Prostate gland (tissue), 2 donors: ENCODE results near the gene PIK3C2G. TPM values are rescaled to one million over a fixed set of nuclear protein-coding genes. Genes with fewer than 3 reads are reported as not detected.
"Not testable (repeated sequence)": the region's sequence is repeated elsewhere in the genome, so short reads cannot be mapped to it uniquely, and the experiment has no call there.

Experiments used
- DNase-seq: peaks from one replicate; pipeline ENCODE4 v3.0.0-alpha.2; 2019; ENCODE audit warnings: low spot score
- H3K27ac ChIP-seq, 2 donors: fragments of 200-600 bp; sonication (generic); 2 replicates each; pipeline ENCODE4 v1.5.1; 2017 to 2019
- H3K27me3 ChIP-seq: fragments of 200-600 bp; sonication (generic); replicated peaks from 2 replicates; pipeline ENCODE4 v1.5.1; 2019; ENCODE audit not compliant: insufficient read depth
- H3K36me3 ChIP-seq, 2 donors: fragments of 200-600 bp; sonication (generic); 1 replicate in 1 of 2; 2 replicates in 1 of 2; pipeline versions ENCODE4 v1.5.1 to v1.8.1; 2017 to 2019
- H3K4me1 ChIP-seq: fragments of 200-600 bp; sonication (generic); replicated peaks from 2 replicates; pipeline ENCODE4 v1.5.1; 2019
- H3K4me3 ChIP-seq, 2 donors: fragments of 200-600 bp; sonication (generic); 2 replicates each; pipeline ENCODE4 v1.5.1; 2017 to 2019
- H3K9me3 ChIP-seq: fragments of 200-600 bp; sonication (generic); 2 replicates; pipeline ENCODE4 v1.5.1; 2017
- POLR2A ChIP-seq: fragments of 450-650 bp; IDR thresholded peaks from one replicate; pipeline ENCODE4 v1.6.1; 2016; ENCODE audit warnings: antibody characterized with exemption, mild to moderate bottlenecking
- POLR2AphosphoS5 ChIP-seq: sonication (generic); formaldehyde crosslinking; IDR thresholded peaks from one replicate; pipeline ENCODE4 v1.6.1; 2017; ENCODE audit warnings: antibody characterized with exemption
- WGBS: methylation state at CpG from one replicate; pipeline ENCODE4 v1.1.5; 2018; 5-methylcytosine and 5-hydroxymethylcytosine counted together
- intact Hi-C: fragments of 100-400 bp; cut with DNase I; formaldehyde crosslinking; loops from one replicate; pipeline ENCODE4 v1.14.2; 2022
- total RNA-seq, 2 donors: library from RNA; depleted of rRNA; stranded (reverse); fragments of >200 nt; gene quantifications; one replicate each; pipeline ENCODE4 v1.1.0, GENCODE V29; 2016
- TF ChIP-seq, protein P1 (sequence below), 4 experiments: fragments of 200-600 bp in 2 of 4; fragments of 450-650 bp in 2 of 4; sonication (generic) in 2 of 4; IDR thresholded peaks; 1 replicate in 3 of 4; 2 replicates in 1 of 4; pipeline ENCODE4 v1.5.1; 2016 to 2019; ENCODE audit warnings: antibody characterized with exemption in 4 of 4, mild to moderate bottlenecking in 2 of 4, moderate library complexity in 2 of 4

The PIK3C2G gene
- total RNA-seq, 2 donors from 2014 or later = 1.4 to 2.1 TPM

DNA sequence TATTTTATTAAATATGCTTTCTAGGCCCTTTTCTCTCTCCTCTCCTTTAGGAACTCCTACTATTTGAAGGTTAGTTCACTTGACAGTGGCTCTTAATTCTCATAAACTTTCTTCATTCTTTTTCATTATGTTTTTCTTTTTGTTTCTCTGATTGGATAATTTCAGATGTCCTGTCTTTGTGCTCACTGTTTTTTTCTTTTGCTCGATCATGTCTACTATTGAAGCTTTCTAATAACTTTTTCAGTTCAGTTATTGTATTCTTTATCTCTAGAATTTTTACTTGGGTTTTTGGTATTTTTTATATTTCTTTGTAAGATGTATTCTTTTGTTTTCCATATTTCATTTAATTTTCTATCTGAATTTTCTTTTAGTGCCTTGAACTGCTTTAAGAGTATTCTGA is 261.5 kb downstream of the PIK3C2G start:
- H3K9me3 ChIP-seq = no peaks in the 10 kb centered on the region
- no peak for DNase-seq
- TF ChIP-seq POLR2A = no peak
- TF ChIP-seq, protein P1, sequence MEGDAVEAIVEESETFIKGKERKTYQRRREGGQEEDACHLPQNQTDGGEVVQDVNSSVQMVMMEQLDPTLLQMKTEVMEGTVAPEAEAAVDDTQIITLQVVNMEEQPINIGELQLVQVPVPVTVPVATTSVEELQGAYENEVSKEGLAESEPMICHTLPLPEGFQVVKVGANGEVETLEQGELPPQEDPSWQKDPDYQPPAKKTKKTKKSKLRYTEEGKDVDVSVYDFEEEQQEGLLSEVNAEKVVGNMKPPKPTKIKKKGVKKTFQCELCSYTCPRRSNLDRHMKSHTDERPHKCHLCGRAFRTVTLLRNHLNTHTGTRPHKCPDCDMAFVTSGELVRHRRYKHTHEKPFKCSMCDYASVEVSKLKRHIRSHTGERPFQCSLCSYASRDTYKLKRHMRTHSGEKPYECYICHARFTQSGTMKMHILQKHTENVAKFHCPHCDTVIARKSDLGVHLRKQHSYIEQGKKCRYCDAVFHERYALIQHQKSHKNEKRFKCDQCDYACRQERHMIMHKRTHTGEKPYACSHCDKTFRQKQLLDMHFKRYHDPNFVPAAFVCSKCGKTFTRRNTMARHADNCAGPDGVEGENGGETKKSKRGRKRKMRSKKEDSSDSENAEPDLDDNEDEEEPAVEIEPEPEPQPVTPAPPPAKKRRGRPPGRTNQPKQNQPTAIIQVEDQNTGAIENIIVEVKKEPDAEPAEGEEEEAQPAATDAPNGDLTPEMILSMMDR (IDR thresholded peaks at IDR 0.05) = no peak
- TF ChIP-seq POLR2AphosphoS5 = no peak
- H3K36me3 ChIP-seq = no peaks in the 10 kb centered on the region
- no peak overlapping the region for H3K27ac ChIP-seq
- 97% methylated on average over 1 of the region's 1 CpG for WGBS
- intact Hi-C loops = no loop called here
- no peaks in the 10 kb centered on the region for H3K27me3 ChIP-seq
- H3K4me3 ChIP-seq = no peak overlapping the region
- no peaks in the 10 kb centered on the region for H3K4me1 ChIP-seq

DNA sequence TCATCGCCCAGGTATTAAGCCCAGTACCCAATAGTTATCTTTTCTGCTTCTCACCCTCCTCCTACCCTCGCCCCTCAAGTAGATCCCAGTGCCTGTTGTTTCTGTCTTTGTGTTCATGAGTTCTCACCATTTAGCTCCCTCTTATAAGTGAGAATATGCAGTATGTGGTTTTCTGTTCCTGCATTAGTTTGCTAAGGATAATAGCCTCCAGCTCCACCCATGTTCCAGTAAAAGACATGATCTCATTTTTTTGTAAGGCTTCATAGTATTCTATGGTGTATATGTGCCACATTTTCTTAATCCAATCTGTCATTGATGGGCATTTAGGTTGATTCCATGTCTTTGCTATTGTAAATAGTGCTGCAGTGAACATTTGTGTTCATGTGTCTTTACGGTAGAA is 281.2 kb downstream of the PIK3C2G start:
- intact Hi-C loops, H3K27me3 ChIP-seq, H3K27ac ChIP-seq, H3K4me3 ChIP-seq, H3K4me1 ChIP-seq, H3K9me3 ChIP-seq, H3K36me3 ChIP-seq, DNase-seq: not testable (repeated sequence)
- 95% methylated on average over 3 of the region's 3 CpGs for WGBS

DNA sequence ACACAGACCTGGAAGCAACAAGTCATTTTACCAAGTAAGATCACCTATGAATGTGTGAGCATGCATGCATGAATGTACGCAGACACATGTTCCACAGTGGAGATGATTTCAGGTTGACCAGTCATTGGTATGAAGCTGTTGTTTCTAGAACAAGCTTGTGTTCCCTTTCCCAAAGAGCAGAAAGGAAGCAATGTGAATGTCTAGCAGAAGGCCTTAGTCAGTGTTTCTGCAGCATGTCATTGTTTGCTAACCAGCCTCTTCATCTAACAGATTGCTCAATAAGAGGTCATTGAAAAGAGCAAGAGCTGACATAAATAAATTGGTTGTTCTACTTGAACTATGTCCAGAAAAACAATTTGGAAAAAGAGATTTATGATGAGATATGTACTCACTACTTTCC is 285.1 kb downstream of the PIK3C2G start:
- 100% methylated on average over 1 of the region's 1 CpG for WGBS
- no peaks in the 10 kb centered on the region for H3K4me1 ChIP-seq
- H3K27ac ChIP-seq = no peak overlapping the region
- DNase-seq = no peak
- H3K36me3 ChIP-seq = no peaks in the 10 kb centered on the region
- no peaks in the 10 kb centered on the region for H3K9me3 ChIP-seq
- H3K4me3 ChIP-seq = no peak overlapping the region
- TF ChIP-seq POLR2AphosphoS5 = peak; percentile 46
- TF ChIP-seq, protein P1 (IDR thresholded peaks at IDR 0.05) = no peak
- H3K27me3 ChIP-seq = no peaks in the 10 kb centered on the region
- intact Hi-C loops = no loop called here

DNA sequence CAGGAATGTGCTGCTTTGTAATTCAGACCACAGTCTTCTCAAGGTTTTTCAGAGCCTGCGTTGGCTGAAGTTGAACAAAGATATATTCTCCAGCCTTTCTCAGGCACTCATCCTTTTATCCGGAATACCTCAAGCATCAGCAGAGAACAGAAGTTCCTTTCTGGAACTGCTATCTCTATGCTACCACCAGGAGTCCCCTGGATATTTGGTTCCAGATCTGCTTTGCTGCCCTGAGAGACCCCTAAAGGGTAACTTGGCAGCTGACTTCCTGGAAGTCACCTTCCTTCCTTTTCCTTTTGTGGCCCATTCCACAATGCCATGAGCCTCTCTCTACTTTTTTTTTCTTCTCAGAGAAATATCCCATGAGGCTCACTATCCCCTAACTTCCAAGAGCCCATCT is 288.3 kb downstream of the PIK3C2G start:
- no peak for DNase-seq
- Histone ChIP-seq H3K4me3 (no peak overlapping the region), H3K27ac (no peak overlapping the region), H3K4me1 (no peaks in the 10 kb centered on the region), H3K9me3 (no peaks in the 10 kb centered on the region), H3K36me3 (no peaks in the 10 kb centered on the region), H3K27me3 (no peaks in the 10 kb centered on the region)
- no peak for TF ChIP-seq POLR2AphosphoS5
- TF ChIP-seq, protein P1 (IDR thresholded peaks at IDR 0.05) = no peak
- no peak for TF ChIP-seq POLR2A
- WGBS = 84% methylated on average over 2 of the region's 2 CpGs
- intact Hi-C loops = no loop called here

DNA sequence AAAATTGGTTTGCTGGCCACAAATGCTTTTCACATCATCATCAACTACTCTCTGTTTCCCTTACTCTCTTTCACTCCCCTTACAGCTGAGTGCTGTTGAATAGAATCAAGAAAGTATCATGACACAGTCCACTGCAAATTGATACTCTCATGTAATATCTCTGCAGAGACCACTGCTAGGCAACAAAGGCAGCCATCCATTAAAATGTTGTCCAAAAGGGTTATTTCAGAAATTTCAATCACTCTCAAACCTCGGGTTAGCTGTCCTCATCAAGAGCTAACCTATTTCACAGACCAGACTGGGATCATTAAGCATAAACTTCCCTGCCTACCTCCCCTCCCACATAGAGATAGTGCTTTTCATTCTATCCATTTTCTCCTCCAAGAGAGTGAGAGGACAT is 289.8 kb downstream of the PIK3C2G start:
- Histone ChIP-seq H3K9me3 (no peaks in the 10 kb centered on the region), H3K27ac (no peak overlapping the region), H3K36me3 (no peaks in the 10 kb centered on the region), H3K27me3 (no peaks in the 10 kb centered on the region), H3K4me3 (no peak overlapping the region), H3K4me1 (no peaks in the 10 kb centered on the region)
- WGBS = 94% methylated on average over 1 of the region's 1 CpG
- DNase-seq = no peak
- intact Hi-C loops = no loop called here
- TF ChIP-seq POLR2A = no peak
- TF ChIP-seq, protein P1 (IDR thresholded peaks at IDR 0.05) = no peak
- no peak for TF ChIP-seq POLR2AphosphoS5
